Measurements from ENCODE around the gene CEP350. TPM values are rescaled to one million over a fixed set of nuclear protein-coding genes. Genes with fewer than 3 reads are reported as not detected.

Gene CEP350
- total and polyA plus RNA-seq, 10 of the 15 experiments (the other 5 are each of a cell fraction or from before 2014, with no cell fraction given) = 5.2 to 46.0 (median 23.1) TPM

- RAD21 ChIA-PET (ENCODE audit: unreplicated experiment) = interaction anchor here (0.5 to 0.7 kb wide), 2 partner anchors 57 to 1865 kb away, joined by 3 read pairs; no protein-coding TSS in a partner anchor
- no peak for TF ChIP-seq RAD21 (IDR thresholded peaks at IDR 0.05; ENCODE audit: insufficient read depth, low read depth, low read length)
- 0 out of 2 replicates have a peak, but pooled peaks have one; percentile 18 for TF ChIP-seq NR2F1 (conservative IDR thresholded peaks at IDR 0.05)
- CTCF ChIA-PET = interaction anchor here (0.6 to 1.6 kb wide), 4 partner anchors 24 to 917 kb away, joined by 3 to 8 read pairs (median 4); partner anchors contain the start of gene CEP350
- no peak for FAIRE-seq
- SMC1A ChIA-PET (ENCODE audit: uncharacterized antibody, unreplicated experiment) = interaction anchor here (1.1 to 2.2 kb wide), 4 partner anchors 17 to 227 kb away, joined by 3 to 6 read pairs (median 5); no protein-coding TSS in a partner anchor
- intact Hi-C loops (cut with micrococcal nuclease; ENCODE audit: unreplicated experiment) = no loop called here
- Histone ChIP-seq H4K20me1 (ENCODE audit: control insufficient read depth, insufficient read depth) (no peaks in the 10 kb centered on the region), H3K4me2 (ENCODE audit: control insufficient read depth, insufficient read depth) (no peak overlapping the region), H3K36me3 (ENCODE audit: control insufficient read depth in 2 of 2, insufficient read depth in 2 of 2, low read length in 1 of 2) (no peaks in the 10 kb centered on the region), H2AFZ (ENCODE audit: control insufficient read depth, low read depth, low read length) (no peak overlapping the region; the same call in 1 of the 2 replicates), H3K27ac (ENCODE audit: control insufficient read depth, insufficient read depth) (no peak overlapping the region), H3K9ac (ENCODE audit: control insufficient read depth, insufficient read depth, low read length) (no peak overlapping the region), H3K4me1 (ENCODE audit: control insufficient read depth, insufficient read depth, low read length) (no peaks in the 10 kb centered on the region), H3K79me2 (ENCODE audit: control insufficient read depth, insufficient read depth, low read length) (no peaks in the 10 kb centered on the region), H3K9me3 (replicated peaks; ENCODE audit: control insufficient read depth, insufficient read depth, low read length) (no peaks in the 10 kb centered on the region), H3K4me3 (no peak overlapping the region), H3K27me3 (replicated peaks in 1 of 2; ENCODE audit: control insufficient read depth in 2 of 2, insufficient read depth in 2 of 2, low read length in 1 of 2) (no peaks in the 10 kb centered on the region)
- no peak for ATAC-seq
- 20% methylated on average over 2 of the region's 2 CpGs for WGBS (ENCODE audit: insufficient coverage, insufficient replicate concordance, low lambda C conversion rate, missing lambda C conversion rate)
- BruUV-seq (replicated peaks) = no TSS peak
- POLR2A ChIA-PET = interaction anchor here (1.1 kb wide), 1 partner anchor 21 kb away, joined by 3 read pairs; no protein-coding TSS in a partner anchor
- in situ Hi-C loops (cut with MboI) = no loop called here
- no peak for DNase-seq (ENCODE audit: low read depth, low spot score)
Measured at GRCh38 chr1:179929955-179930798, 24.4 kb upstream of the CEP350 start.

GRCh38 chr1:179930867-179931266, 23.7 kb upstream of the CEP350 start:
- H3K79me2 ChIP-seq (ENCODE audit: control insufficient read depth, insufficient read depth, low read length) = no peaks in the 10 kb centered on the region
- no peaks in the 10 kb centered on the region for H3K27me3 ChIP-seq (replicated peaks in 1 of 2; ENCODE audit: control insufficient read depth in 2 of 2, insufficient read depth in 2 of 2, low read length in 1 of 2)
- H3K4me3 ChIP-seq = no peak overlapping the region
- CTCF ChIA-PET = interaction anchor here (0.6 to 1.6 kb wide), 4 partner anchors 24 to 917 kb away, joined by 3 to 8 read pairs (median 4); partner anchors contain the start of gene CEP350
- no TSS peak for BruUV-seq (replicated peaks)
- H3K4me2 ChIP-seq (ENCODE audit: control insufficient read depth, insufficient read depth) = no peak overlapping the region
- H3K9ac ChIP-seq (ENCODE audit: control insufficient read depth, insufficient read depth, low read length) = no peak overlapping the region
- no peaks in the 10 kb centered on the region for H4K20me1 ChIP-seq (ENCODE audit: control insufficient read depth, insufficient read depth)
- intact Hi-C loops (cut with micrococcal nuclease; ENCODE audit: unreplicated experiment) = no loop called here
- in situ Hi-C loops (cut with MboI) = no loop called here
- POLR2A ChIA-PET = interaction anchor here (1.1 kb wide), 1 partner anchor 22 kb away, joined by 3 read pairs; no protein-coding TSS in a partner anchor
- FAIRE-seq (no peak), ATAC-seq (no peak), DNase-seq (ENCODE audit: low read depth, low spot score) (no peak)
- H3K36me3 ChIP-seq (ENCODE audit: control insufficient read depth in 2 of 2, insufficient read depth in 2 of 2, low read length in 1 of 2) = no peaks in the 10 kb centered on the region
- H2AFZ ChIP-seq (ENCODE audit: control insufficient read depth, low read depth, low read length) = no peak overlapping the region
- no peaks in the 10 kb centered on the region for H3K9me3 ChIP-seq (replicated peaks; ENCODE audit: control insufficient read depth, insufficient read depth, low read length)
- H3K27ac ChIP-seq (ENCODE audit: control insufficient read depth, insufficient read depth) = no peak overlapping the region
- SMC1A ChIA-PET (ENCODE audit: uncharacterized antibody, unreplicated experiment) = interaction anchor here (1.1 to 2.2 kb wide), 4 partner anchors 17 to 226 kb away, joined by 3 to 6 read pairs (median 5); no protein-coding TSS in a partner anchor
- WGBS (ENCODE audit: insufficient coverage, insufficient replicate concordance, low lambda C conversion rate, missing lambda C conversion rate) = 96% methylated on average over 3 of the region's 3 CpGs
- RAD21 ChIA-PET (ENCODE audit: unreplicated experiment) = interaction anchor here (0.5 kb wide), 1 partner anchor 1864 kb away, joined by 3 read pairs; no protein-coding TSS in a partner anchor
- H3K4me1 ChIP-seq (ENCODE audit: control insufficient read depth, insufficient read depth, low read length) = no peaks in the 10 kb centered on the region
- TF ChIP-seq PAX5 (IDR thresholded peaks at IDR 0.05; ENCODE audit: borderline replicate concordance, low read depth, low read length) (no peak), EZH2 (IDR thresholded peaks at IDR 0.05; ENCODE audit: borderline replicate concordance, control insufficient read depth, low read depth, low read length) (no peak), CEBPZ (IDR thresholded peaks at IDR 0.05; ENCODE audit: low read depth, low read length) (no peak), SMC3 (IDR thresholded peaks at IDR 0.05; ENCODE audit: borderline replicate concordance, low read length) (no peak), NR2F1 (conservative IDR thresholded peaks at IDR 0.05) (no peak), KDM1A (IDR thresholded peaks at IDR 0.05; ENCODE audit: borderline replicate concordance) (no peak), TARDBP (IDR thresholded peaks at IDR 0.05; ENCODE audit: borderline replicate concordance) (no peak)

Measured in GM12878 (cell line).